ENCODE measurements around the gene ADARB2. TPM values are rescaled to one million over a fixed set of nuclear protein-coding genes. Genes with fewer than 3 reads are reported as not detected.

Gene ADARB2
- total RNA-seq, 3 donors from 2014 or later (not counting 1 experiment from before 2014, with no cell fraction given) = 0.27 to 0.78 (median 0.40) TPM

- TF ChIP-seq CTCF (IDR thresholded peaks at IDR 0.05) = no peak
- 86% methylated on average over 10 of the region's 10 CpGs for WGBS (ENCODE audit: insufficient coverage)
- peak in 1 of 3 donors; percentile 24 for ATAC-seq
Observed at GRCh38 chr10:1766049-1766448, 28.7 kb upstream of the ADARB2 start.

GRCh38 chr10:1762076-1762475 is 24.8 kb upstream of the ADARB2 start:
- H3K36me3 Mint-ChIP-seq = no peaks in the 10 kb centered on the region
- Histone ChIP-seq H3K4me1 (ENCODE audit: control insufficient read depth, insufficient read depth, low read length) (no peaks in the 10 kb centered on the region), H3K27ac (ENCODE audit: low read length) (no peak overlapping the region), H3K4me3 (ENCODE audit: low read length) (no peak overlapping the region), H3K27me3 (ENCODE audit: control insufficient read depth, insufficient read depth, low read length) (no peaks in the 10 kb centered on the region), H3K36me3 (ENCODE audit: control insufficient read depth, insufficient read depth, low read length) (no peaks in the 10 kb centered on the region), H3K9me3 (ENCODE audit: control insufficient read depth, insufficient read depth, low read length) (no peaks in the 10 kb centered on the region)
- no peak overlapping the region for H3K27ac Mint-ChIP-seq
- peaks cover 0 to 2% of the 10 kb centered on the region in 2 donors for H3K27me3 Mint-ChIP-seq (ENCODE audit: low read depth in 2 of 2)
- TF ChIP-seq CTCF (IDR thresholded peaks at IDR 0.05) = no peak
- intact Hi-C loops (cut with micrococcal nuclease) = no loop called here
- H3K4me3 Mint-ChIP-seq = no peak overlapping the region
- 88% methylated on average over 8 of the region's 8 CpGs for WGBS (ENCODE audit: insufficient coverage)
- DNase-seq = no peak
- H3K9me3 Mint-ChIP-seq = peaks cover 2 to 5% of the 10 kb centered on the region in 2 donors
- ATAC-seq = no peak
- no peaks in the 10 kb centered on the region for H3K4me1 Mint-ChIP-seq

More at GRCh38 chr10:1766049-1766448, 28.7 kb upstream of the ADARB2 start:
- peaks cover 0 to 2% of the 10 kb centered on the region in 2 donors for H3K27me3 Mint-ChIP-seq (ENCODE audit: low read depth in 2 of 2)
- no peak overlapping the region for H3K27ac Mint-ChIP-seq
- Histone ChIP-seq H3K27ac (ENCODE audit: low read length) (no peak overlapping the region), H3K36me3 (ENCODE audit: control insufficient read depth, insufficient read depth, low read length) (no peaks in the 10 kb centered on the region), H3K4me1 (ENCODE audit: control insufficient read depth, insufficient read depth, low read length) (no peaks in the 10 kb centered on the region), H3K27me3 (ENCODE audit: control insufficient read depth, insufficient read depth, low read length) (no peaks in the 10 kb centered on the region), H3K9me3 (ENCODE audit: control insufficient read depth, insufficient read depth, low read length) (no peaks in the 10 kb centered on the region), H3K4me3 (ENCODE audit: low read length) (no peak overlapping the region)
- H3K9me3 Mint-ChIP-seq = no peaks in the 10 kb centered on the region
- no peak for DNase-seq
- no peaks in the 10 kb centered on the region for H3K36me3 Mint-ChIP-seq
- intact Hi-C loops (cut with micrococcal nuclease) = no loop called here
- H3K4me3 Mint-ChIP-seq = no peak overlapping the region
- H3K4me1 Mint-ChIP-seq = no peaks in the 10 kb centered on the region

GRCh38 chr10:1754506-1755153 is 17.3 kb upstream of the ADARB2 start:
- peaks cover 10% of the 10 kb centered on the region for H3K36me3 Mint-ChIP-seq
- peaks cover 7 to 18% of the 10 kb centered on the region in 2 donors for H3K27me3 Mint-ChIP-seq (ENCODE audit: low read depth in 2 of 2)
- no peak for DNase-seq
- Histone ChIP-seq H3K9me3 (ENCODE audit: control insufficient read depth, insufficient read depth, low read length) (no peaks in the 10 kb centered on the region), H3K27ac (ENCODE audit: low read length) (no peak overlapping the region), H3K27me3 (ENCODE audit: control insufficient read depth, insufficient read depth, low read length) (no peaks in the 10 kb centered on the region), H3K4me3 (ENCODE audit: low read length) (no peak overlapping the region), H3K4me1 (ENCODE audit: control insufficient read depth, insufficient read depth, low read length) (no peaks in the 10 kb centered on the region), H3K36me3 (ENCODE audit: control insufficient read depth, insufficient read depth, low read length) (no peaks in the 10 kb centered on the region)
- no peak overlapping the region for H3K4me3 Mint-ChIP-seq
- no peak for ATAC-seq
- no peak for TF ChIP-seq CTCF (IDR thresholded peaks at IDR 0.05)
- no peaks in the 10 kb centered on the region for H3K4me1 Mint-ChIP-seq
- no peak overlapping the region for H3K27ac Mint-ChIP-seq
- WGBS (ENCODE audit: insufficient coverage) = 75% methylated on average over 19 of the region's 19 CpGs
- peaks cover 5 to 13% of the 10 kb centered on the region in 2 donors for H3K9me3 Mint-ChIP-seq
- intact Hi-C loops (cut with micrococcal nuclease) = no loop called here

GRCh38 chr10:1752153-1752552 is 14.8 kb upstream of the ADARB2 start:
- Histone ChIP-seq H3K9me3 (ENCODE audit: control insufficient read depth, insufficient read depth, low read length) (peaks cover 4% of the 10 kb centered on the region), H3K4me1 (ENCODE audit: control insufficient read depth, insufficient read depth, low read length) (no peaks in the 10 kb centered on the region), H3K27ac (ENCODE audit: low read length) (no peak overlapping the region), H3K4me3 (ENCODE audit: low read length) (no peak overlapping the region), H3K36me3 (ENCODE audit: control insufficient read depth, insufficient read depth, low read length) (no peaks in the 10 kb centered on the region), H3K27me3 (ENCODE audit: control insufficient read depth, insufficient read depth, low read length) (no peaks in the 10 kb centered on the region)
- TF ChIP-seq CTCF (IDR thresholded peaks at IDR 0.05) = no peak
- peaks cover 12 to 18% of the 10 kb centered on the region in 2 donors for H3K27me3 Mint-ChIP-seq (ENCODE audit: low read depth in 2 of 2)
- intact Hi-C loops (cut with micrococcal nuclease) = no loop called here
- peaks cover 14% of the 10 kb centered on the region for H3K36me3 Mint-ChIP-seq
- H3K27ac Mint-ChIP-seq = no peak overlapping the region
- H3K4me3 Mint-ChIP-seq = no peak overlapping the region
- peaks cover 3 to 15% of the 10 kb centered on the region in 2 donors for H3K9me3 Mint-ChIP-seq
- no peak for DNase-seq
- H3K4me1 Mint-ChIP-seq = no peaks in the 10 kb centered on the region
- ATAC-seq = no peak
